AG09309 (cell line): ENCODE results near the gene ZNF280B.

ENCODE experiments used
- DNase-seq: peaks from one replicate; pipeline ENCODE4 v3.0.0-alpha.2; 2010; ENCODE audit warnings: low read depth
- H3K4me3 ChIP-seq: 2 replicates; pipeline ENCODE4 v1.5.1; 2011; ENCODE audit warnings: mild to moderate bottlenecking, low read depth, low read length, moderate library complexity; ENCODE audit not compliant: control insufficient read depth
- CTCF ChIP-seq: IDR thresholded peaks from 2 replicates; pipeline ENCODE4 v1.5.1; 2011; ENCODE audit warnings: mild to moderate bottlenecking, low read depth, low read length, inconsistent platforms; ENCODE audit not compliant: insufficient read depth, control insufficient read depth; ENCODE audit errors: missing control alignments

ZNF280B gene

DNA sequence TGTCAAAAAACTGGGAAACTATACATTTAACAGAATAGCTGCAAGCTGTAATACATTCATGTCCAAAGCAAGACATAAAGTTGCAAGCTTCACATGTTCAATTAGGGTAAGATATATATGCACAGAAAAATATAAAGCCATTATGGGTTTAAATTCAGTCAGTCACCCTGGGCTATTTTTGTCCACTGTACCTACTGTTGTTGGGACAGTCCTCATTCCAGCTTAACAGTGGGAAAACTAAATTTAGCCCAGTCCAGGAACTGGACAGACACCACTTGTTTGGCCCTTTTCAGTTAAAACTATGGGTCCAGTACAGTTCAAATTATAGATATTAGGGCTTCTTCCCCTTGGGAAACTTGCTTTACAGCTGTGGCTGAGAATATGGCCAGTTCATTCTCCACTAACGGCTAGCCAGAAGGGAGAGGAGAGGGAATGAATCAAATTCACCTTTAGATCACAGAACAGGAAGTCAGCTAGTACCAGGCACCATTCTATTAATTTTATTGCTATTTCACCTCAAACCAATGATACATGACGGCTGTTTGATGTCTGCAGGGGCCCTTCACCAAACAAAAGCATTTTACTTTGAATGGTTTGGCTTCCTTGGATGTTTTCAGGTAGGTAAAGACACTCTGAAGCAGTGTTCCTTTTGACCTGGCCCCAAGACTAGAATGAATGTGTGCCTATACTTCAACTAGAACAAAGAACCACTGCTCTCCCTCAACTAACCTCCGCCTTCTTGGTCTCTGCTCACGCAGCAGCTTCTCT, 22.2 kb downstream of the ZNF280B start:
- no peak for TF ChIP-seq CTCF
- no peak overlapping the region for H3K4me3 ChIP-seq
- no peak for DNase-seq

DNA sequence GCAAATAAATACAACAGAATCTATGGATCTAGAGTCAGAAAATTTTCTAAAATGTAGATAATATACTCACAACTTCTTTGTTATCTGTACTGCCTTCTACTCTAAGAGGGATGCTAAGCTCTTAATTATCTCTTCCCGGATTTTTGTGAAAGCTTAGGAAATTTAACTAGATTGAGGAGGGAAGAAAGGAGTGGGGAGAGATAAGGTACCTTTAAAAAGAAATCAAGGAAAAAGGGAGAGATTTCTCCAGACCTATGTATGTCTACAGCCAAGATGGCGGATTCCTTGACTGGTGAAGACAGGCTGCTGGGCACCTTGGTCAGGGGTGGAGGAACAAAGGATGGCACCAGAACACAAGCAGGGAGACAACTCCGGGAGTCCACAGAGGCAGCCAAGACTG, 23.0 kb downstream of the ZNF280B start:
- no peak overlapping the region for H3K4me3 ChIP-seq
- DNase-seq, result no peak
- TF ChIP-seq CTCF, result no peak

DNA sequence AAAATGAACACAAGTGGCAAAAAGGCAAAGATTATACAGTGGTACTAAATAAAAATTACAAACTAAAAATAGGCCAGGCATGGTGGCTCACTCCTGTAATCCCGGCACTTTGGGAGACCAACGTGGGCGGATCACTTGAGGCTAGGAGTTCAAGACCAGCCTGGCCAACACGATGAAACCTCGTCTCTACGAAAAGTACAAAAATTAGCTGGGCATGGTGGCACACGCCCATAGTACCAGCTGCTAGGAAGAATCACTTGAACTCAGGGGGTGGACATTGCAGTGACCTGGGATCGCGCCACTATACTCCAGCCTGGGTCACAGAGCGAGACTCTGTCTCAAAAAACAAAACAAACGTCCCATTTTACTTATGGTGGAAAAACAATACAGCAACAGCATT, 24.5 kb downstream of the ZNF280B start:
- no peak overlapping the region for H3K4me3 ChIP-seq
- DNase-seq, result no peak

GRCh38 chr22:22480940-22481339, 27.6 kb downstream of the ZNF280B start:
- no peak overlapping the region for H3K4me3 ChIP-seq
- no peak for TF ChIP-seq CTCF
- no peak for DNase-seq

More for the DNA sequence above, 24.5 kb downstream of the ZNF280B start:
- TF ChIP-seq CTCF, result no peak

- no peak for DNase-seq
- TF ChIP-seq CTCF, result no peak
- no peak overlapping the region for H3K4me3 ChIP-seq
Measured at GRCh38 chr22:22479999-22480532, 28.5 kb downstream of the ZNF280B start.

- DNase-seq, result no peak
- H3K4me3 ChIP-seq, result no peak overlapping the region
- TF ChIP-seq CTCF, result no peak
Measured at GRCh38 chr22:22479116-22479515, 29.4 kb downstream of the ZNF280B start.
